ENCODE measurements around the gene CASP5.
"Not testable (repeated sequence)": the region's sequence is repeated elsewhere in the genome, so short reads cannot be mapped to it uniquely, and the experiment has no call there.

Gene CASP5

GRCh38 chr11:105034813-105035620 lies 12.0 kb upstream of the CASP5 start, which contains the start of gene CASP1:
CASP1 (minus strand) TSS chr11:105035144; CDS start chr11:105035113, 31 bp downstream.
- TF ChIP-seq, protein P1, sequence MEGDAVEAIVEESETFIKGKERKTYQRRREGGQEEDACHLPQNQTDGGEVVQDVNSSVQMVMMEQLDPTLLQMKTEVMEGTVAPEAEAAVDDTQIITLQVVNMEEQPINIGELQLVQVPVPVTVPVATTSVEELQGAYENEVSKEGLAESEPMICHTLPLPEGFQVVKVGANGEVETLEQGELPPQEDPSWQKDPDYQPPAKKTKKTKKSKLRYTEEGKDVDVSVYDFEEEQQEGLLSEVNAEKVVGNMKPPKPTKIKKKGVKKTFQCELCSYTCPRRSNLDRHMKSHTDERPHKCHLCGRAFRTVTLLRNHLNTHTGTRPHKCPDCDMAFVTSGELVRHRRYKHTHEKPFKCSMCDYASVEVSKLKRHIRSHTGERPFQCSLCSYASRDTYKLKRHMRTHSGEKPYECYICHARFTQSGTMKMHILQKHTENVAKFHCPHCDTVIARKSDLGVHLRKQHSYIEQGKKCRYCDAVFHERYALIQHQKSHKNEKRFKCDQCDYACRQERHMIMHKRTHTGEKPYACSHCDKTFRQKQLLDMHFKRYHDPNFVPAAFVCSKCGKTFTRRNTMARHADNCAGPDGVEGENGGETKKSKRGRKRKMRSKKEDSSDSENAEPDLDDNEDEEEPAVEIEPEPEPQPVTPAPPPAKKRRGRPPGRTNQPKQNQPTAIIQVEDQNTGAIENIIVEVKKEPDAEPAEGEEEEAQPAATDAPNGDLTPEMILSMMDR (IDR thresholded peaks at IDR 0.05): no peak
- Histone ChIP-seq H3K27me3 (no peaks in the 10 kb centered on the region), H3K4me3 (ENCODE audit: low read depth in 1 of 2, low read length in 1 of 2) (peak within 1 kb of the TSS; percentile 63 to 86)

DNA sequence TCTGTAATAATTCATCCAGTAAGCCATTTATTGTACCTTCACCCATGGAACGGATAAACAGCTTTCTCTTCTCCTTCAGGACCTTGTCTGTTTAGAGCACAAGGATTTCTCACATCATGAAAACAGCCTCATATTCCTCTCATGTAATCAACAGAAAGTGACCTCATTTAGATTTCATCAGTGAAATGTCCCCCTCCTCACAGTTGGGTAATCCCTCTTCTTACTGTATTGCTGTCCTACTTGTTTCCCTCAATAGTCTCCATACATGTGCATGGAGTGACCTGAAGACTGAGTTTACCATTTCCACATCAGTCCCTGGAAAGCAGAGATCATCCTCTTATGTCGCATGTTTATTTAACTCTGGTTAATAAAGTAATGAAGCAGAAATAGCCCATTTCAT lies 11.4 kb upstream of the CASP5 start:
- Histone ChIP-seq H3K36me3 (peaks cover 61% of the 10 kb centered on the region), H3K4me1 (ENCODE audit: control insufficient read depth in 1 of 2, insufficient read depth in 1 of 2, low read depth in 1 of 2, low read length in 1 of 2) (peaks cover 38 to 48% of the 10 kb centered on the region in 2 experiments), H3K27ac (peak overlapping the region; percentile 85), H3K4me3 (ENCODE audit: low read depth in 1 of 2, low read length in 1 of 2) (peak overlapping the region; percentile 63 to 86)
- H3K27me3 ChIP-seq, H3K9me3 ChIP-seq: not testable (repeated sequence)

More at GRCh38 chr11:105034813-105035620, 12.0 kb upstream of the CASP5 start, which contains the start of gene CASP1:
- peak within 1 kb of the TSS; percentile 85 for H3K27ac ChIP-seq
- H3K36me3 ChIP-seq: peaks cover 61% of the 10 kb centered on the region
- H3K4me1 ChIP-seq (ENCODE audit: control insufficient read depth in 1 of 2, insufficient read depth in 1 of 2, low read depth in 1 of 2, low read length in 1 of 2): peaks cover 38 to 48% of the 10 kb centered on the region in 2 experiments
- no peaks in the 10 kb centered on the region for H3K9me3 ChIP-seq

DNA sequence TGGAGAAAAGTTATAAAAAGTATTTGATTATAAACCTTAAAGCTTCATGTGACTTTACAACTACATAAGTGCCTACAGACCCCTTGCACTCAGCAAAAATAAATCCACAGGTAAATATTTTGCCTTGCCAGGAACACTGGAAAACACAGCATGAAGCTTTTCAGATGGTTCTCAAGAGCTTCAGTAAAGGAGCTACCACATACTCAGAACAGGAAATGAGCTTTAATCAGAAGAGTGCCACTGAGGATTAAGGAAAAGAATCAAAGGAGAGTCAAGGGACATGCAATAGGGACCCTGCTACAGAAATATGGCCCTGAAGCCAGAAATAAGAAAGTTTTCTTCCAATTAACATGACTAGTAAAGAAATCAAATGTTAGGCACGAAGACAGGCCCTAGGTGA lies 10.8 kb upstream of the CASP5 start:
- H3K27me3 ChIP-seq: no peaks in the 10 kb centered on the region
- H3K4me3 ChIP-seq (ENCODE audit: low read depth in 1 of 2, low read length in 1 of 2): peak overlapping the region; percentile 63 to 86

GRCh38 chr11:105033343-105033742 lies 10.4 kb upstream of the CASP5 start:
- Histone ChIP-seq H3K4me1 (ENCODE audit: control insufficient read depth in 1 of 2, insufficient read depth in 1 of 2, low read depth in 1 of 2, low read length in 1 of 2) (peaks cover 38 to 48% of the 10 kb centered on the region in 2 experiments), H3K4me3 (ENCODE audit: low read depth in 1 of 2, low read length in 1 of 2) (peak overlapping the region; percentile 63 to 86), H3K36me3 (peaks cover 61% of the 10 kb centered on the region), H3K27me3 (no peaks in the 10 kb centered on the region), H3K9me3 (no peaks in the 10 kb centered on the region), H3K27ac (peak overlapping the region; percentile 85)
- TF ChIP-seq, protein P1 (IDR thresholded peaks at IDR 0.05): no peak

More for the DNA sequence above, 10.8 kb upstream of the CASP5 start:
- Histone ChIP-seq H3K9me3 (no peaks in the 10 kb centered on the region), H3K27ac (peak overlapping the region; percentile 85), H3K4me1 (ENCODE audit: control insufficient read depth in 1 of 2, insufficient read depth in 1 of 2, low read depth in 1 of 2, low read length in 1 of 2) (peaks cover 38 to 48% of the 10 kb centered on the region in 2 experiments), H3K36me3 (peaks cover 61% of the 10 kb centered on the region)
- TF ChIP-seq, protein P1 (IDR thresholded peaks at IDR 0.05): no peak

GRCh38 chr11:105032495-105032894 lies 9.5 kb upstream of the CASP5 start:
- Histone ChIP-seq H3K4me1 (ENCODE audit: control insufficient read depth in 1 of 2, insufficient read depth in 1 of 2, low read depth in 1 of 2, low read length in 1 of 2) (peaks cover 45 to 53% of the 10 kb centered on the region in 2 experiments), H3K4me3 (ENCODE audit: low read depth in 1 of 2, low read length in 1 of 2) (peak overlapping the region; percentile 63 to 86), H3K27me3 (no peaks in the 10 kb centered on the region), H3K27ac (peak overlapping the region; percentile 85), H3K36me3 (peaks cover 61% of the 10 kb centered on the region), H3K9me3 (no peaks in the 10 kb centered on the region)
- TF ChIP-seq, protein P1 (IDR thresholded peaks at IDR 0.05): no peak

DNA sequence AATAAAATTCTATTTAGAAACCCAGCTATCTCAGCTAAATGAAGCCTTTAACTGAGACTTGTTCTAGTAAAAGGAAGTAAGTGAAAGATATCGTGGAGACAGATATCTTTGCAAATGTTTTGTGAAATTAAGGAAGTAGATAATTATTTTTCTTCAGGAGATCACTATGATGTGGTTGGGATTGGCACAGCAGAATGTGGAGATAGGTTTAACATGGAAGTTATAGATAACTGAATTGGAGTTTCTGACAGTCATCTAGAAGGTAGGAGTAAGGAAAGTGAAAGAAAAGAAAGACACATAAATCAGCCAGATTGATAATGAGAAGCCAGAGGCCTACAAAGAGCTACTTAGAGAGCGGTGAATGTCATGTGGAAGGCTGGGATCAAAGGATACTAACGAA lies 4.7 kb upstream of the CASP5 start:
- no peak overlapping the region for H3K4me3 ChIP-seq (ENCODE audit: low read depth in 1 of 2, low read length in 1 of 2)
- H3K27ac ChIP-seq: peak overlapping the region; percentile 36
- H3K9me3 ChIP-seq: no peaks in the 10 kb centered on the region
- peaks cover 28 to 34% of the 10 kb centered on the region in 2 experiments for H3K4me1 ChIP-seq (ENCODE audit: control insufficient read depth in 1 of 2, insufficient read depth in 1 of 2, low read depth in 1 of 2, low read length in 1 of 2)
- peaks cover 85% of the 10 kb centered on the region for H3K36me3 ChIP-seq
- TF ChIP-seq, protein P1 (IDR thresholded peaks at IDR 0.05): no peak
- H3K27me3 ChIP-seq: no peaks in the 10 kb centered on the region

Measured in neutrophil (primary cell).